SK-N-SH treated with all-trans-retinoic acid at 6 μM for 48 hours (cell line): ENCODE measurements around the gene ERG.
A peak's percentile ranks its signal among the peaks of the same experiment; 100 is the strongest.

ENCODE experiments used
- ATAC-seq: fragments of 200-7000 bp; cut with Tn5 transposase; 3 replicates; pipeline ENCODE4 v1.9.1; 2020; ENCODE audit warnings: mild to moderate bottlenecking, moderate library complexity
- BACH2 ChIP-seq: fragments of 250-450 bp; sonication (Bioruptor Pico); IDR thresholded peaks from 2 replicates; pipeline ENCODE4 v1.9.0; 2021; ENCODE audit warnings: mild to moderate bottlenecking, borderline replicate concordance
- CSRNP3 ChIP-seq: fragments of 250-450 bp; sonication (Bioruptor Pico); IDR thresholded peaks from 2 replicates; pipeline ENCODE4 v1.5.1; 2021; ENCODE audit warnings: mild to moderate bottlenecking, moderate library complexity
- ESRRG ChIP-seq: fragments of 250-450 bp; sonication (Bioruptor Pico); IDR thresholded peaks from 2 replicates; pipeline ENCODE4 v1.6.1; 2021; ENCODE audit warnings: mild to moderate bottlenecking
- GLIS3 ChIP-seq: fragments of 250-450 bp; sonication (Bioruptor Pico); IDR thresholded peaks from 2 replicates; pipeline ENCODE4 v1.5.0; 2020; ENCODE audit warnings: mild to moderate bottlenecking, moderate library complexity
- ISL1 ChIP-seq: fragments of 250-450 bp; sonication (Bioruptor Pico); IDR thresholded peaks from 2 replicates; pipeline ENCODE4 v2.1.2; 2022; ENCODE audit warnings: mild to moderate bottlenecking, moderate library complexity
- OSR1 ChIP-seq: fragments of 250-450 bp; sonication (Bioruptor Pico); IDR thresholded peaks from 2 replicates; pipeline ENCODE4 v1.8.0; 2022; ENCODE audit warnings: moderate library complexity, mild to moderate bottlenecking, inconsistent platforms
- POU6F1 ChIP-seq: fragments of 250-450 bp; sonication (Bioruptor Pico); IDR thresholded peaks from 2 replicates; pipeline ENCODE4 v1.8.0; 2021; ENCODE audit warnings: low read depth, mild to moderate bottlenecking, moderate library complexity, borderline replicate concordance
- PPARA ChIP-seq: fragments of 250-450 bp; sonication (Bioruptor Pico); IDR thresholded peaks from 2 replicates; pipeline ENCODE4 v1.5.0; 2020; ENCODE audit warnings: mild to moderate bottlenecking, borderline replicate concordance
- RARB ChIP-seq: fragments of 250-450 bp; sonication (Bioruptor Pico); IDR thresholded peaks from 2 replicates; pipeline ENCODE4 v1.8.0; 2021; ENCODE audit warnings: mild to moderate bottlenecking, moderate library complexity
- SNAI2 ChIP-seq: fragments of 250-450 bp; sonication (Bioruptor Pico); IDR thresholded peaks from 2 replicates; pipeline ENCODE4 v1.5.0; 2020; ENCODE audit warnings: mild to moderate bottlenecking, moderate library complexity
- TOX ChIP-seq: fragments of 250-450 bp; sonication (Bioruptor Pico); IDR thresholded peaks from 2 replicates; pipeline ENCODE4 v1.8.0; 2021; ENCODE audit warnings: mild to moderate bottlenecking, moderate library complexity, borderline replicate concordance
- ZC3H10 ChIP-seq: fragments of 250-450 bp; sonication (Bioruptor Pico); IDR thresholded peaks from 2 replicates; pipeline ENCODE4 v1.5.1; 2021; ENCODE audit warnings: mild to moderate bottlenecking, moderate library complexity
- ZFP3 ChIP-seq: fragments of 250-450 bp; sonication (Bioruptor Pico); IDR thresholded peaks from 2 replicates; pipeline ENCODE4 v1.5.0; 2020; ENCODE audit warnings: mild to moderate bottlenecking, moderate library complexity
- ZFP30 ChIP-seq: fragments of 450-650 bp; formaldehyde crosslinking; IDR thresholded peaks from 2 replicates; pipeline ENCODE4 v1.5.0; 2022; ENCODE audit warnings: mild to moderate bottlenecking, moderate library complexity
- ZNF8 ChIP-seq: fragments of 450-650 bp; formaldehyde crosslinking; IDR thresholded peaks from 2 replicates; pipeline ENCODE4 v1.5.0; 2020; ENCODE audit warnings: mild to moderate bottlenecking, moderate library complexity
- TF ChIP-seq, protein P1 (sequence below): fragments of 250-450 bp; sonication (Bioruptor Pico); IDR thresholded peaks from 2 replicates; pipeline ENCODE4 v1.5.1; 2020; ENCODE audit warnings: low read depth, mild to moderate bottlenecking, moderate library complexity

The ERG gene

GRCh38 chr21:38383411-38384237 lies 114.7 kb downstream of the ERG start (continued):
- TF ChIP-seq POU6F1 (CRISPR knock-in tag) (no peak), CSRNP3 (CRISPR knock-in tag) (no peak)

DNA sequence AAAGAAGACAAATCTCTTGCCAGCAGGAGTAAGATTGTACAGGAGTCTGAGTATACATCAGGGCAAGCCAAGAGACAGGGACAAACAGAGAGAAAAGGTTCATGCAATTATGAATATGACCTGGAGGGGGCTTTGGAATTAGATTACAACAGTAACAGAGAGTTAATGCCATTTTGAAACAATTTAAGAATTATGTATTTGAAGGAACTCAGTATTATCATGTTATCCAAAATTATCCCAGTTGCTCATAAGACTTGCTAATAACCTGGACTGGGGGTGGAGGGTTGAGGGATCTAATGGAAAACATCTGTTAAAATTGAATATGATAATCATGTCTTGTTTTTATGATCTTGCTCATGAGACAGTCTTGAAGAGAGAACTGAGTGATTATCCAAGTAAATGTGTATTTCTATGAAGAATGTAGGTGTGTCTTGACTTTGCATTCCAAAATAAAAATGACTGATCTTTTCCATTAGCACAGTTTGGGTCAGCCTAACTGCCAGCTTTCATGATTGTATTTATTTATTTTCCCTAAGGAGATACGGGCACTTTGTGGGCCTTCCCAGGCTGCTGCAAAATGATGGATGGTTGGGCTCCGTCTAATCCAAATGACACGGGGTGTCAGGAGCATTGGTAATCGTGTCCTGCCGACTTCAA lies 117.7 kb downstream of the ERG start:
- ATAC-seq = peak; percentile 93
- TF ChIP-seq ISL1 = peak; percentile 64
- no peak for TF ChIP-seq PPARA (CRISPR knock-in tag)
- TF ChIP-seq, all 23 proteins: peak for 1

- TF ChIP-seq ZC3H10 (CRISPR knock-in tag) (no peak), PPARA (CRISPR knock-in tag) (no peak), OSR1 (CRISPR knock-in tag) (no peak), CSRNP3 (CRISPR knock-in tag) (no peak), BACH2 (CRISPR knock-in tag) (no peak)
- TF ChIP-seq, protein P1, sequence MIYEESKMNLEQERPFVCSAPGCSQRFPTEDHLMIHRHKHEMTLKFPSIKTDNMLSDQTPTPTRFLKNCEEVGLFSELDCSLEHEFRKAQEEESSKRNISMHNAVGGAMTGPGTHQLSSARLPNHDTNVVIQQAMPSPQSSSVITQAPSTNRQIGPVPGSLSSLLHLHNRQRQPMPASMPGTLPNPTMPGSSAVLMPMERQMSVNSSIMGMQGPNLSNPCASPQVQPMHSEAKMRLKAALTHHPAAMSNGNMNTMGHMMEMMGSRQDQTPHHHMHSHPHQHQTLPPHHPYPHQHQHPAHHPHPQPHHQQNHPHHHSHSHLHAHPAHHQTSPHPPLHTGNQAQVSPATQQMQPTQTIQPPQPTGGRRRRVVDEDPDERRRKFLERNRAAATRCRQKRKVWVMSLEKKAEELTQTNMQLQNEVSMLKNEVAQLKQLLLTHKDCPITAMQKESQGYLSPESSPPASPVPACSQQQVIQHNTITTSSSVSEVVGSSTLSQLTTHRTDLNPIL (CRISPR knock-in tag) = no peak
- no peak for ATAC-seq
Measured at GRCh38 chr21:38379147-38379546, 119.1 kb downstream of the ERG start.

GRCh38 chr21:38377165-38378088 lies 120.8 kb downstream of the ERG start:
- ATAC-seq = peak; percentile 49; the same call in 2 of the 3 replicates
- TF ChIP-seq PPARA (CRISPR knock-in tag) (no peak), GLIS3 (CRISPR knock-in tag) (no peak), ZFP30 (no peak), ZNF8 (CRISPR knock-in tag) (no peak), ESRRG (CRISPR knock-in tag) (no peak)

- ATAC-seq = no peak
- no peak for TF ChIP-seq TOX (CRISPR knock-in tag)
- no peak for TF ChIP-seq ZFP30
- no peak for TF ChIP-seq BACH2 (CRISPR knock-in tag)
- TF ChIP-seq RARB = no peak
- no peak for TF ChIP-seq ZC3H10 (CRISPR knock-in tag)
- TF ChIP-seq GLIS3 (CRISPR knock-in tag) = no peak
- TF ChIP-seq ZFP3 (CRISPR knock-in tag) = no peak
- TF ChIP-seq SNAI2 (CRISPR knock-in tag) = no peak
- no peak for TF ChIP-seq POU6F1 (CRISPR knock-in tag)
- TF ChIP-seq OSR1 (CRISPR knock-in tag) = no peak
- TF ChIP-seq CSRNP3 (CRISPR knock-in tag) = no peak
- TF ChIP-seq ISL1 = no peak
Measured at GRCh38 chr21:38376693-38377092, 121.6 kb downstream of the ERG start.
